Stimulated activated CD4-positive, alpha-beta T cell treated with anti-CD3 and anti-CD28 coated beads, Interleukin-1b, Interleukin-23, amount 100 ng/mL, for 48 hours (primary cell): Measurements from ENCODE around the gene POFUT2.

Experiments
- DNase-seq: peaks from one replicate; pipeline ENCODE4 v3.0.0-alpha.2; 2020

Gene POFUT2

GRCh38 chr21:45220714-45221490 is 66.8 kb downstream of the POFUT2 start:
- no peak for DNase-seq

GRCh38 chr21:45220071-45220481 is 67.6 kb downstream of the POFUT2 start:
- no peak for DNase-seq

- DNase-seq: no peak
These were observed 68.2 kb downstream of the POFUT2 start for GRCh38 chr21:45219517-45219916.

- no peak for DNase-seq
These were observed 70.7 kb downstream of the POFUT2 start for GRCh38 chr21:45217010-45217409.

- DNase-seq: no peak
These were observed 72.5 kb downstream of the POFUT2 start for GRCh38 chr21:45215213-45215612.
